GM12891 (cell line): Measurements from ENCODE around the gene PKNOX1.
"Not testable (repeated sequence)": the region's sequence is repeated elsewhere in the genome, so short reads cannot be mapped to it uniquely, and the experiment has no call there.

Experiments used
- DNase-seq: peaks from one replicate; pipeline ENCODE4 v3.0.0; 2011; ENCODE audit warnings: low spot score; ENCODE audit not compliant: insufficient read length
- FAIRE-seq: peaks from 2 replicates; lab custom pipeline; 2011; peaks lifted over from hg19 to GRCh38; lab: Jason Lieb, UNC
- PAX5 ChIP-seq: IDR thresholded peaks from 2 replicates; pipeline ENCODE4 v1.6.1; 2011; ENCODE audit warnings: low read length, moderate library complexity, mild to moderate bottlenecking; ENCODE audit not compliant: insufficient read depth, severe bottlenecking
- POLR2A ChIP-seq: IDR thresholded peaks from 2 replicates; pipeline ENCODE4 v1.6.1; 2011; ENCODE audit warnings: low read depth, low read length, control low read depth
- POLR2AphosphoS5 ChIP-seq: IDR thresholded peaks from 2 replicates; pipeline ENCODE4 v1.6.1; 2011; ENCODE audit warnings: low read depth, low read length, control low read depth
- POU2F2 ChIP-seq: IDR thresholded peaks from 2 replicates; pipeline ENCODE4 v1.6.1; 2011; ENCODE audit warnings: low read depth, mild to moderate bottlenecking, control low read depth, low read length, moderate library complexity
- SPI1 ChIP-seq: IDR thresholded peaks from 2 replicates; pipeline ENCODE4 v1.6.1; 2011; ENCODE audit warnings: low read depth, low read length, control low read depth
- TAF1 ChIP-seq: IDR thresholded peaks from 2 replicates; pipeline ENCODE4 v1.6.1; 2011; ENCODE audit warnings: low read depth, low read length, control low read depth

PKNOX1 gene

GRCh38 chr21:43021756-43022600, 47.6 kb downstream of the PKNOX1 start:
- DNase-seq = no peak
- no peak for TF ChIP-seq POU2F2
- TF ChIP-seq TAF1 = no peak
- FAIRE-seq = no peak

GRCh38 chr21:43023175-43023574, 48.8 kb downstream of the PKNOX1 start:
- FAIRE-seq (no peak), DNase-seq (no peak)
- TF ChIP-seq SPI1 (no peak), POLR2AphosphoS5 (no peak), PAX5 (no peak), POU2F2 (no peak), TAF1 (no peak), POLR2A (no peak)

DNA sequence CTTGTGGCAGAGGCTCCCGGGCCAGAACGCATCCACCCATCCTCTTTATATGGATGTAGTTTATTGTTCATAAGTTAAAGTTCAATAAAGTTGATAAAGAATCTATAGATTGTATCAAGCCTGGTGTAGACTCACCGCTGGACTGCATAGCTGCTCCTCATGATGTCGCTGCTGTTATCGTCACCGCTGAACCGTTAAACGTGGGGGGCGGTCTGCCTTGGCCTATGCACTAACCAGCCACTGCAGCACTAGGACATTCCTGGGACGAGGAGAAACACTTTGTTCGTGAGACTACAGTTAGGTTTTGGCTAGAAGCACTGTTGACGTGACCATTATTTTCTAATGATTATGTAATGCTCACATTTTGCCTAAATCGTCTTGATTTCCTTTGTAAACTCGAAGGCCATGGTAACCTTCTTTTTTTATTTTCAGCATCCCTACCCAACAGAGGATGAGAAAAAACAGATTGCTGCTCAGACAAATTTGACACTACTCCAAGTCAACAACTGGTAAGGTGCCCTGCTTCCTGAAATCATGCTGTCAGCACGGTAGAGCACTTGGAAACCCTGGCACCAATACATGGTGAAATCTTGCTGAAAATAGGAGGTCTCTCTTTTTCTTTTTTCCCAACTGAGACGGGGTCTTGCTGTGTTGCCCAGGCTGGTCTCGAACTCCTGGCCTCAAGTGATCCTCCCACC, 50.2 kb downstream of the PKNOX1 start:
- DNase-seq = no peak
- no peak for TF ChIP-seq PAX5
- TF ChIP-seq POU2F2 = no peak
- TF ChIP-seq TAF1 = no peak
- no peak for TF ChIP-seq POLR2AphosphoS5
- no peak for TF ChIP-seq SPI1
- no peak for TF ChIP-seq POLR2A
- no peak for FAIRE-seq

DNA sequence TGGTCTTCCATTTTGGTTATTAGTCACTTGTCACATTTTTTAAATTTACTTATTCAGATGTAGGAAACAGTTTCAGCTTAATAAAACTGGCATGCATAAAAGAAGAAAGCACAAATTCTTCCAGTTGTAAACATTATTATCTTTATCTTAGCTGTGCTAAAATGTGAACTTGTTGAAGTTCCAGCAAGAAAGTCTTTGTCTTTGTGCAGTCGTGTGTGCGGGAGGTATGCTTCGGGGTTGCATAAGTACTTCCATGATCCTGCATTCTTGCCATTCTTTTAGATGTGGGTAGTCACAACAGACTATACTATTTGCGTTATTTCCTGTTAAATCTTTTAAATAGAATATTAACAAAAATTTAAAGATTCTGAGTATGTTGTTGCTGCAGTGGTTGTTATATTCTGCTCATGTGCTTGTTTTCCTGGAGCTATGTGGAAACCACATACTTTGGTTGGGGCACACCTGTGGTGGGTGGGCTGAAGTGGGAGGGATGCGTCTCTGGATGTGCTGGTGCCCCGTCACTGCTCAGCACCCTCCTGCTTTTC, 51.3 kb downstream of the PKNOX1 start:
- DNase-seq = no peak

GRCh38 chr21:43027846-43028731, 53.7 kb downstream of the PKNOX1 start:
- TF ChIP-seq POLR2A (no peak), SPI1 (no peak), POU2F2 (no peak), POLR2AphosphoS5 (no peak), TAF1 (no peak), PAX5 (no peak)
- DNase-seq (no peak), FAIRE-seq (no peak)

More for the DNA sequence above, 51.3 kb downstream of the PKNOX1 start:
- no peak for FAIRE-seq
- TF ChIP-seq POLR2A (no peak), POU2F2 (no peak), TAF1 (no peak), PAX5 (no peak), SPI1 (no peak), POLR2AphosphoS5 (no peak)

GRCh38 chr21:43029785-43030184, 55.4 kb downstream of the PKNOX1 start:
- DNase-seq = no peak
- FAIRE-seq = no peak
- TF ChIP-seq POLR2AphosphoS5 (no peak), SPI1 (no peak), POU2F2 (no peak), PAX5 (no peak), TAF1 (no peak), POLR2A (no peak)

- FAIRE-seq (no peak), DNase-seq (no peak)
- no peak for TF ChIP-seq POLR2AphosphoS5
- TF ChIP-seq POLR2A = no peak
- no peak for TF ChIP-seq POU2F2
- no peak for TF ChIP-seq SPI1
- no peak for TF ChIP-seq TAF1
- TF ChIP-seq PAX5 = no peak
Measured at GRCh38 chr21:43031121-43031619, 56.8 kb downstream of the PKNOX1 start.

DNA sequence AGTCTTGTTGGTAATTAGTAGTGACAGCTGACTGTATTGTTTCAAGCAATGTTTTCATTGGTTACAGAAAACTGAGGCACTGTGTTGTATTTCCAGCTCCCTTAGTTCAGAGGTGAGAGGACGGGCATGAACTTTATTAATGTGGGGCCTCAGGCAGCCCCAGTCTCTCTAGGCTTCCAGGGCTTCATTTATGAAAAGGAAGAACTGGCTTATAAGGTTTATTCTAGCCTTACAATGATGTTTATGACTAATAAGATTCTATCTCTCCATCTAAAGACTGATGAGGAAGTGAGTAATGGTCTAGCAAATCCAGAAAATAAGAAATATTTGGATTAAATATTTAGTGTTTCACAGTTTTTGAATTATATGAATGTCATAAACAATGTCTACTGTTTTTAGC, 59.7 kb downstream of the PKNOX1 start:
- FAIRE-seq = no peak
- no peak for DNase-seq
- TF ChIP-seq PAX5 (no peak), POU2F2 (no peak), TAF1 (no peak), POLR2AphosphoS5 (no peak), SPI1 (no peak), POLR2A (no peak)

DNA sequence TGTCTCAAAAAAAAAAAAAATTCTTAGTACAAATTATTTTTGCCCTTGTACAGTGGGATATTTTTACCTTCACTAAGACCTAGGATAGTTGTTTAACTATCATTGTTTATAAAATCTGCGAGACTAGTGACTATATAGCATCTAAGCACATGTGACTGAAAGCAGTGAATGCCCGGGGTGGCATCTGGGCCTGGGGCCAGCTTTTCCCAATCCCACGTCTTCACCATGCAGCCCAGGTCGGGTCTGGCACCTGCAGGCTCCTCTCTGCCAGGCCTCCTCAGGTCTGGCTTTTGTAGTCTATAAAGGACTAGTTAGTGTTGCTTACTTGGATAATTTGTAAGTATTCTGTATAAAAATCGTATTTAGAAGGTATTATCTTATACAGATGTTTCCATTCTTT, 60.5 kb downstream of the PKNOX1 start:
- TF ChIP-seq POLR2A = no peak
- no peak for TF ChIP-seq SPI1
- TF ChIP-seq TAF1 = no peak
- TF ChIP-seq POU2F2 = no peak
- TF ChIP-seq POLR2AphosphoS5 = no peak
- no peak for TF ChIP-seq PAX5
- FAIRE-seq (no peak), DNase-seq (no peak)

DNA sequence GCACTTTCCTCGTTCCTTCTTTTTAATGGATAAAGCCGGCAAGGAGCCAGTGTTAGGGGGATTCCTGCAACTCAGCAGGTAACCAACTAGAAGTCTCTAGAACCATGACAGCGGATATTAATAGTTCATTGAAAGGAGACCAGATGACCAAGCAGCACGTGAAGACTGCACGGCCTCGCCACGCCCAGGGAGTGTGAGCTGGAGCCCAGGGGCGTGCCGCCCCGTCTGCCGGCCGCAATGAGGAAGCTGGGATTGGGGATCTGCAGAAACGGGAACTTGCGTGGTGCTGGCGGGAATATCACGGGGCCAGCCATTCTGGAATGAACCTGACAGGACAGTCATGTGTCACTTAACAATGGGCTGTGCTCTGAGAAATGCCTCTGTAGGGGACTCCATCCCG, 62.5 kb downstream of the PKNOX1 start:
- not testable (repeated sequence) for FAIRE-seq, DNase-seq

DNA sequence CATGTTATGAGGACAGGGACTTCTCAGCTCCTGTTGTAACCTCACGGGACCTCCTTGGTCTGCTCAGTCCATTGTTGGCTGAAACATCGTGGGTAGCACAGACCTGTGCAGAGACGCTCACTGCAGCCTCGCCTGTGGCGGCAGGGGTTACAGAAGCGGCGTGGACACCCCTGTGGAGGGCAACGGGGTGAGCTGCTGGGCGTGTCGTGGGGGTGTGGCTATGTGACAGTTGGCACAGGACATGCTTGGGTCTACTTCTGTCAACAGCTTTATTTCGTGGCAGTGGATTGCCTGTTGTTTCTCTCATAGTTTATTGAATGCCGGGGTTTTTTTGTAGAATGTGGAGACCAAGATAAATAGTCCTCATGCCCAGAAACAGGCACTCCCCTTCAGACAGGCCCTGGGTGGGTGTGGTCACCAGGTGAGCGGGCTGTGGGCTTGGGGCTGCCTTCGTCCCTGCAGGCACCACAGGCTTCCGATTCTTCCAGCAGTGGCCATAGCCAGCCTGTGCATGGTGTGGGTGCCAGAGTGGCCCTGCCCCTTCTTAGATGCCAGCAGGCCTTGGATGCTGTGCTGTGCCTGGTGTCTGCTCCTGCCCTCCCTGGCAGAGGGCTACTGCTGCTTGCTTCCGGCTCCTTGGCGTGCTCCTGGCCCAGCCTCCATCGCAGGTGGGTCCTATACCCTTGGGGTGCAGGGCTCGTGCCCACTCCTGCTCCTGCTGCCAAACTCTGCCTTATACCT, 63.7 kb downstream of the PKNOX1 start:
- not testable (repeated sequence) for FAIRE-seq, DNase-seq

- not testable (repeated sequence) for DNase-seq, FAIRE-seq
Measured at GRCh38 chr21:43038659-43039044, 64.3 kb downstream of the PKNOX1 start.

GRCh38 chr21:43042169-43042568, 67.8 kb downstream of the PKNOX1 start:
- not testable (repeated sequence) for FAIRE-seq, DNase-seq
